Left renal pelvis (tissue), 4 donors: ENCODE measurements around the gene CACHD1. TPM values are rescaled to one million over a fixed set of nuclear protein-coding genes. Genes with fewer than 3 reads are reported as not detected.
"Not testable (repeated sequence)": the region's sequence is repeated elsewhere in the genome, so short reads cannot be mapped to it uniquely, and the experiment has no call there.

Experiments
- DNase-seq, 4 donors: peaks; one replicate each; pipeline ENCODE4 v3.0.0-alpha.2; 2013; ENCODE audit warnings: low read depth in 4 of 4, low spot score in 3 of 4
- polyA plus RNA-seq, 4 donors: library from polyadenylated mRNA; unstranded; fragments of 120-200 nt; gene quantifications; one replicate each; pipeline ENCODE4 v1.2.1, GENCODE V29; 2013; ENCODE audit not compliant: insufficient read length in 4 of 4

CACHD1 gene
- polyA plus RNA-seq, 4 donors: 41.6 to 58.7 (median 56.8) TPM

DNA sequence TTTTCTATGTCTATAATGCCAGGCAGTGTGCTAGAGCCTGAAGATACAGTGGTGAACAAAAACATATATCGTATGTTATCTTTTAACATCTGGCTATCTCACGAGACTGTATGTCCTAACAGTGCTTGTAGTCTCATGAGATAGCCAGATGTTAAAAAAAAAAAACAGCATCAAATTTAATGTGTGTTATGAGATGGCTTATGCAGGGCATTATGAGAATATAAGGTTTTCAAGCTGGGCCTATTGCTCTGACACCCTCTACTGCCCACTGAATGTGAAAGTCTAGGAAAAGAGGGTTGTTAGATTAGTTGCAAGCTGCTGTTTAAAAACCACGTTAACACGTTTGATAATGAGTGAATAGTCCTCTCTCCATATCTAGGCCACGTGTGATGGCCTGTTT, 109.8 kb downstream of the CACHD1 start:
- no peak for DNase-seq

GRCh38 chr1:64581135-64581842, 111.4 kb downstream of the CACHD1 start:
- DNase-seq: no peak

DNA sequence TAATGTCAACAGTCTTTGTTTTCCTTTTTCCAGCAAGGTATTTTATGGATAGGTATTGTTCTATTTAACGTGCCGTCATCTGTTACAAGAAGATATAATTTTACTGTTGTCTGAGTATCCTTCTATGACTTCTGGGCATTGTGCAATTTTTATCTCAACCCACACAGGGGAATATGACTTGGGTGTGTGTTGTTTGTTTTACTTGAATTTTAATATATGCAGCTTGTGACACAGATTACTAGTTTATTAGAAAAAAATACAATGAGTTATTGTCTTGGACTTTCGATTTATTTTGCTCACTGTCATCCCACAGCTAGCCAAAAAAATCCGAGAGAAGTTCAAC, 111.9 kb downstream of the CACHD1 start:
- no peak for DNase-seq

DNA sequence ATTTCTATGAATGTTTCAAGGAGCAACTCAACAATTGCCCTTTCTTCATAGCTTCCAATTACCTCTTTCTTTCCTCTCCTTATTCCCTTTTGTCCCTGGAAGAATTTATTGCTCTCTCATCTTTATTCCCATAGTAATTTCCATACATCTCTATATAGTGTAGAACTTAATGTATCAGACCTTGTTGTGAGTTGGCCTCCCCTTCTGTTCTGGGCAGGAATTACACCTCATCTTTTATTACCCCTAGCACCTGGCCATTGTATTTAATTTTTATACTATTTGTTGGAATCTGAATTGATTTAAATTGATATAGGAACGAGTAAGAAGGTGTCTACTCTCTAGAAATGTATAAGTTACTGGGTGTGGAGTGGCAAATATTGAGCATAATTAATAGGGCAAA, 114.5 kb downstream of the CACHD1 start:
- no peak for DNase-seq

DNA sequence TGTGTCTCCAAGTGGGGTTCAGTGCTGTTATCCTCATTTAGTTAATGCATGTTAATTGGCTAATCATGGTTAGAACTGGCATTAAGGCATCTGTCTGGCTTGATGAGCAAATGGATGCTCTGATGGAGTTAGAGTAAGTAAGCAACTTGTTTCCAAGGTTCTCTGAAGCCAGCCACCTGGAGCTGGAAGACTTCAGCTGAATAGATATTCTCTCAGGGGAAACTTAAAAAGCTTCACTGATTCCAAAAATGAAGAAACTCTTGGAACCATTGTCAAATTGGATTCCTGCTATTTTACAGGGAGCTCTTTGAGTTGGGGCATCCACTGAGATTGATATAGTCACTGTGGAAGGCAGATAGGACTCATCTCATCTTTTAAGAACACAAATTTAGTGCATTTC, 118.9 kb downstream of the CACHD1 start:
- DNase-seq: no peak

DNA sequence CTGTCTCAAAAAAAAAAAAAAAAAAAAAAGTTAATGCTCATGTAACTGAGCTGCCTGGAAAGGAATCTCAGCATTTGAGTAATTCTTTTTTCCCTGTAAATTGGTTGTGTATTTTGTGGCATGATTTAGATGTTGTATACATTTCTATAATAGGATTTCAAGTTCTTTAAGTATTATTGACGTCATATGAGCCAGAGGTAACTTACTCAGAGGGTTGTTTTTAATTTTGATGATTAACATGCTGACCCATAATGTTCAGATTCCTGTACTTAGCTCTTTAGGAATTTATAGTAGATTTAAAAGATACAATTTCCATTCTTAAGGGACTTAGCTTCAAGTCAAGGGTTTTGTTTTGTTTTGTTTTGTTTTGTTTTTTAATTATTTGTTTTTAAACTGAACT, 120.4 kb downstream of the CACHD1 start:
- DNase-seq: no peak

DNA sequence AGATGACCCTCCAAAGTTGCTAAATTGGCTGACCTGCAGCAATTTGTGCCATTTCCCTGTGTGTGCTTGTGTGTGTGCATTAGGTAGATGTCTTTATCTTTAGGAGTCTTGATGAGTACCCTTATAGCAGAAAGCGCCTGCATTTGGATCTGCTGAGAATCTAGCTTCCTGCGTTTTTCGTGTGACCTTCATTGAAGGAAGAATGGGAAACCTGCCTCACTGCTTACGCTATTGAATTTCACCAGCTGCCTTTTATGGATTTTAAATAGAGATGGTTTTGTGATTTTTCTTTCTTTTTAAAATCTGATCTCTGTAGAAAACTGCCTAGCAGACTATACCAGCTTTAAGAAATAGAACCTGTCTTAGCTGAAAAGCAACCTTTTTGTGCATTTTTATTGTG, 124.5 kb downstream of the CACHD1 start:
- DNase-seq: no peak

DNA sequence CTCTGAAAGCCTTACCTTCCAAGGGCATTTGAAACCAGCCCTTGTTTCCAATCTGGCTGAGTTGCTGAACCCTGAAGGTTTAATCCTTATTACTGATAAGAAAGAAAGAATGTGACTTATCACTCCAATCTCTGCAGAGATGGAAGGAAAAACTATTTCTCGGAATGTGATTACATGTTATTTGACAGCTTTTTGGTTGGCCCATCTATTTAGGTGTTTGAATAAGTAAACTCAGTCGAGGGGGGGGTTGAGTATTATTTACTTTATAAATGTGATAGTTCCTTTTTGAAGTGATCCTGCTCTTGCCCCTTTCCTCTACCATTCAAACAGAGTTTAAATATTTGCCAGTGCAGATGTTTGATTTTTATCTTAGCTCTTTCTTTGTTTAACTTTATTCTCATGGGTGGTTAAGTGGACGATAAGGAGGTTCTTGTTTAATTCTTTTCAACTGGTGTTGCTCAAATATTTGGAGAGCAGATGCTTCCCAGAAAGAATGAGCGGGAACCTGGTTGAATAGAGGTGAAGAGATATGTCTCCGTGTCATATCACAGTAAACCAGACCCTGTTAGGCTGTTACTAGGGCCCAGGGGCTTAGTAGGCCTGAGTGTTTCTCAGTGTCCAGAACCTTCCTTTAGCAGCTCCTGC, 126.1 kb downstream of the CACHD1 start:
- no peak for DNase-seq

DNA sequence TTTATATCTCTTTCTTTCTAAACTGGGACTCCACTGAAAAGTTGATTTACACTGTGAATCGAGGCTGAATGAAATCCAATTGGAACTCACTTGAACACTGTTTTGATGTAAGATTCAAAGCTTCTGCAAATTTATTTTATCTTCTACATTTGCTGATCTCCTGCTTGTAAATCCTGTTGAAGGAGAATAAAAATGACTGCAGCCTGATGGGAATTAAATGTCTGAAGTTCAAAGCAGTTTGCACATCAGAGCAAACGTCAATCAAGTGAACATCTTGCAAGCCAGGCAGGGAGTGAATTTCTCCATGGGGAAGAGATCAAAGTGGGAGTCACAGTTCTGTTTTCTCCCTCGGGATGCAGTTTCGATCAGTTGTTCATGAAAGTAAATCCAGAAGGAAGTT, 127.2 kb downstream of the CACHD1 start:
- DNase-seq: no peak

DNA sequence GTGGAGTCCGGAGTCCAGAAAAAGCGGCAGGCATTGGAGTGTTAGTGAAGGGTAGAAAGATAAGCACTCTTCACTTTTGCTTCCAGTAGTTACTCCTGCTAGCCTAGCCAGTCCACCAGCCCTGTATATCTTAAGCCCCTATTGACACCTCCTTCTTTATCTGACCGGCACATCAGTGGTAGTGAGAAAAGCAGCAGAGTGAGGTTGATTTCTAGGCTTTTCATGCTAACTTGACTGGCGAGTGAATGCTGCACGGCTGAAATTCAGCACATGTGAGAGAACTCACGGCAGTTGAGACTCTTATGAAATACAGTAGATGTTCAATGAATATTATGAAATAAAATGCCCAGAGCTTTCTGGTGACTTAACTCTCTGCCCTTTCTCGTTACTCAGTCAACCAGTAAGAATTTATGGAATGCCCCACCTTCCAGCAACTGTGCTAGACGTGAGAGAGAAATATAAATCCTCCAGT, 128.2 kb downstream of the CACHD1 start:
- no peak for DNase-seq

DNA sequence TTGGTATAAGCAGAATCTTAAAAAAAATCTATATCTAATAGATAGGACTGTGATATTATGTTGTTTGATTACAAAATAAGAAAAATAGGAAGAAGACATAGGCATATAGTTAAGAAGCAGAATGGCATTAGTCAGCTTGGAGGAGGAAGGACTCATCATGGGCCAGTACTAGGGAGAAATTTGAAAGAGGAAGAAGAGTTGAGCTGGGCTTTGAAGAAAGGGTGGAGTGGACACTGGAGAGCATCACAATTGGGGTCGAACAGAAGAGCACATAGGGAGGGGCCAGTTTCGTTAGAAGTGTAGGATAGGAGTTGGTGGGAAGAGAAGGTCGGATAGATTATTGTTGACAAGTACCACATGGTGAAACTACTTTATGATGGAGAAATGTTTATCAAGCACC, 129.3 kb downstream of the CACHD1 start:
- no peak for DNase-seq

- no peak for DNase-seq
Measured at GRCh38 chr1:64601207-64601606, 131.3 kb downstream of the CACHD1 start.

- DNase-seq: no peak
Measured at GRCh38 chr1:64608005-64608650, 138.2 kb downstream of the CACHD1 start.

DNA sequence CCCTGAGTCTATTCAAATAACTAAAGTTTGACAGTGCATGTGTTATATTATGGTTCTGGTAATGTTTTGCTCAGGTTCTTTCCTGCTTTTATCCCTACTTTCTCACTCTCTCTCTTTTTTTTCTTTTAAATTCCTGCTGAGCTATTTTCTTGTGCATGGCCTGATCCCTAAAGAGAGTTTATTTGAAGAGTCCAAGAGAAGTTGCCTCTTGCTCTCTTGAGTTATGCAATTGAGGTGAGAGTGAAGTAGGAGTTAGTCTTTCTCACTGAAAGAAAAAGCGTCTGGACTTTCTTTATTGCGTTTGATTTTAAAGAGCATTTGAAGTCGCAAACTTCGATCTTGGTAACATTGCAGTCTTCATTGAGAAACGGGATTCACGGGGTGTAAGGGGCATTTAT, 138.7 kb downstream of the CACHD1 start:
- DNase-seq: no peak

- DNase-seq: not testable (repeated sequence)
Measured at GRCh38 chr1:64610950-64611349, 141.0 kb downstream of the CACHD1 start.

- no peak for DNase-seq
Measured at GRCh38 chr1:64616039-64616438, 146.1 kb downstream of the CACHD1 start.

- no peak for DNase-seq
Measured at GRCh38 chr1:64623750-64624191, 153.8 kb downstream of the CACHD1 start.

- DNase-seq: no peak
Measured at GRCh38 chr1:64624218-64624713, 154.3 kb downstream of the CACHD1 start.

- DNase-seq: no peak
Measured at GRCh38 chr1:64624808-64625207, 154.9 kb downstream of the CACHD1 start.

GRCh38 chr1:64630611-64631010, 160.7 kb downstream of the CACHD1 start:
- no peak for DNase-seq

GRCh38 chr1:64631346-64632034, 161.6 kb downstream of the CACHD1 start:
- DNase-seq: no peak
